Large intestine (tissue), 3 donors: ENCODE results near the gene TCF4. TPM values are rescaled to one million over a fixed set of nuclear protein-coding genes. Genes with fewer than 3 reads are reported as not detected.

ENCODE experiments used
- DNase-seq, 2 donors: peaks; one replicate each; pipeline versions ENCODE4 v3.0.0 to v3.0.0-alpha.2; 2013
- H3K27ac ChIP-seq: one replicate; pipeline ENCODE4 v1.5.1; 2013; ENCODE audit warnings: low read length
- H3K27me3 ChIP-seq: 2 replicates; pipeline ENCODE4 v1.6.1; 2013; ENCODE audit warnings: low read length; ENCODE audit not compliant: control insufficient read depth, insufficient read depth
- H3K36me3 ChIP-seq: 2 replicates; pipeline ENCODE4 v1.6.1; 2013; ENCODE audit warnings: low read length; ENCODE audit not compliant: control insufficient read depth, insufficient read depth
- H3K4me1 ChIP-seq: one replicate; pipeline ENCODE4 v1.6.1; 2013; ENCODE audit warnings: low read length; ENCODE audit not compliant: control insufficient read depth, insufficient read depth
- H3K4me3 ChIP-seq: one replicate; pipeline ENCODE4 v1.5.1; 2013; ENCODE audit warnings: low read length
- H3K9me3 ChIP-seq: one replicate; pipeline ENCODE4 v1.6.1; 2013; ENCODE audit warnings: mild to moderate bottlenecking, low read depth, low read length, moderate library complexity; ENCODE audit not compliant: control insufficient read depth
- WGBS: methylation state at CpG from one replicate; pipeline ENCODE4 v1.1.5; 2013; ENCODE audit warnings: low lambda C conversion rate; ENCODE audit not compliant: insufficient coverage; 5-methylcytosine and 5-hydroxymethylcytosine counted together
- polyA plus RNA-seq: library from polyadenylated mRNA; unstranded; fragments of 120-200 nt; gene quantifications from one replicate; pipeline ENCODE4 v1.2.1, GENCODE V29; 2013

The TCF4 gene
- polyA plus RNA-seq, 1 donor, result 42.5 TPM

DNA sequence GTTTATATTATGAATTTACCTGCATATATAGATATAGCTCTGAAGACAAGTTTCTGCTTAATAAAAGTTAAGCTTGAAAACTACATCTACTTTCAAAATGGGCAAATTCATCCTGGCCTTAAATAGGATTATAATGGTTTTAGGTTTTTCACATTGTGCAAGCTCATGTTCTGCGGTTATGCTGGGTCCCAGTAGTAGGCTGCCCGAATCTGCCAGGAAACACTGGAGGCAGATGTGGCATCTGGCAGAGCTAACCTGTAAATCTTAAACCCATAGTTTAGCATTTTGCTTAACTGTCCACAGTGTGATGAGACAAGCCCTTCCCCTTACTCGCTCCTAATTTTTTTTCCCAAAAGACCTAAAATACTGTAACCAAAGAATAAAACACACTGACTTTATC, 234.2 kb downstream of the TCF4 start:
- Histone ChIP-seq H3K27ac (no peak overlapping the region), H3K4me3 (no peak overlapping the region), H3K27me3 (no peaks in the 10 kb centered on the region), H3K4me1 (no peaks in the 10 kb centered on the region), H3K36me3 (peaks cover 4% of the 10 kb centered on the region), H3K9me3 (no peaks in the 10 kb centered on the region)
- no peak for DNase-seq
- WGBS, result 100% methylated on average over 1 of the region's 3 CpGs

DNA sequence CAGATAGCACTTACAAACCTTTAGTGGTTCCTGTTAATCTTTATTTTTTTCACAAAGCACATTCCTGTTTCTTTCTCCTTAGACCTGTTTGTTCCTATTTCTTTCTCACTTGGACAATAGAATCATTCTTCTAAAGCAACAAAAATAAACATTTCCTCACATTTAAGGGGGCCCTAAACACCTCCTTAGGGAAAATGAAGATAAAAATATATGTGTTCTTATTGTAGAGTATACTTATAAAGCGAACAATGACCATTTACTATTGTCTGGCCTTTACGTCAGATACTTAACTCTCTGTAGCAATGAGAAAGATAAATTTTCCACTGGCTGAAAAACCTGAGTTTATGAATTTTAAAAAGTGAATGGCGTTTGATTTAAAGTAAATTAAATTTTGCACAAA, 234.6 kb downstream of the TCF4 start:
- no peaks in the 10 kb centered on the region for H3K9me3 ChIP-seq
- H3K27ac ChIP-seq, result no peak overlapping the region
- H3K27me3 ChIP-seq, result no peaks in the 10 kb centered on the region
- no peak overlapping the region for H3K4me3 ChIP-seq
- 100% methylated on average over 1 of the region's 3 CpGs for WGBS
- H3K4me1 ChIP-seq, result no peaks in the 10 kb centered on the region
- peaks cover 4% of the 10 kb centered on the region for H3K36me3 ChIP-seq
- no peak for DNase-seq

DNA sequence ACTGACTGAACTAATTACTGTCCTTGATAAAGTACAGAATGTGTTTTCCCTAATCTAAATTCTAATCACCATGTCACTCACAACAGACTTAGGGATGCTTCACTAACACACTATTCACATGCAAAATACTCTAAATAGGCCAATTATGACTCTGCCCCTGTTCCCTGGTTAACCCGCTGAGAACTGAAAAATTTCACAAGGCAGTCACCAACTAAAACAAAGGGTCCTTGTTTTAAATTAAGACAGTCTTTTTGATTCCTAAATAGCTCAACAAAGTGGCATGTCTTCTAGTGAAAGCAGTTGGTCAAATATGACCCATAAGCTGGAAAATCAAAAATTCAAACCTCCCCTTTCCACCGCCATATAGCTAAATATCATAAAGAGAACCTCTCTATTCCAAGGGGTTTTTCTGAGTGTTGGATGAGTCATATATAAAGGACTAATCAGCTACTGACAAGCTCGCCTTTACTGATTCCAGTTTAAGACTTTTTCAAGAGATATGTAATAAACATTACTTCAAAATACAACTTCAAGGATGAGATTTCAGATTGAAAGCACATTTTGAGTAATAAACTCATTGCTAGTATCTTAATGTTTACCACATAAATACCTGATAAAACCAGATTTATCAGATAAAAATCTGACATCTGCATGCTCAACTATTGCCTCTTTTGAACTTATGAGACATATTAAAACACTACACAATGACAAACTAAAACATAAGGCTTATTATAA, 235.8 kb downstream of the TCF4 start:
- no peak for DNase-seq
- 75% methylated on average over 2 of the region's 3 CpGs for WGBS
- Histone ChIP-seq H3K4me3 (no peak overlapping the region), H3K4me1 (no peaks in the 10 kb centered on the region), H3K27ac (no peak overlapping the region), H3K27me3 (no peaks in the 10 kb centered on the region), H3K9me3 (no peaks in the 10 kb centered on the region), H3K36me3 (peaks cover 4% of the 10 kb centered on the region)

DNA sequence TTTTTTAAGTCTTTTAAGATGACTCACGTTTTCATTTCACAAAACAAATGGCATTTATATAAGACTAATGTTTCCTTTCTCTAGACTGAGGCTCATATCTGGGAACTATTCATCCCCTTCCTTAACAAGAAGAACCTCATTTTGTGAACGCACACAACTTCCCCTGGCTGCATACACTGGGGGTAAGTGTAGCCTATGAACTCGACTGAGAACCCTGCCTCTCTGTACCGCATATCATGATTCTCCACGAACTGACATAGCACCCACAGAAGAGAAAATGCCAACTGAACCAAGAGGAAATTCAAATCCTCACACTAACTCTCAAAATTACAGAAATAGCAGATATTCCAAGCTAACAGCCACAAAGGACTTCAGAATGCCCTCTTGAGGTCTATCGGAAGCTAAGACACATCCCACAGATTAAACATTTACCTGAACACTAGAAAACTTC, 236.7 kb downstream of the TCF4 start:
- no peaks in the 10 kb centered on the region for H3K9me3 ChIP-seq
- no peak for DNase-seq
- no peaks in the 10 kb centered on the region for H3K4me1 ChIP-seq
- WGBS, result 80% methylated on average over 1 of the region's 6 CpGs
- peaks cover 4% of the 10 kb centered on the region for H3K36me3 ChIP-seq
- H3K27me3 ChIP-seq, result no peaks in the 10 kb centered on the region
- no peak overlapping the region for H3K27ac ChIP-seq
- no peak overlapping the region for H3K4me3 ChIP-seq

DNA sequence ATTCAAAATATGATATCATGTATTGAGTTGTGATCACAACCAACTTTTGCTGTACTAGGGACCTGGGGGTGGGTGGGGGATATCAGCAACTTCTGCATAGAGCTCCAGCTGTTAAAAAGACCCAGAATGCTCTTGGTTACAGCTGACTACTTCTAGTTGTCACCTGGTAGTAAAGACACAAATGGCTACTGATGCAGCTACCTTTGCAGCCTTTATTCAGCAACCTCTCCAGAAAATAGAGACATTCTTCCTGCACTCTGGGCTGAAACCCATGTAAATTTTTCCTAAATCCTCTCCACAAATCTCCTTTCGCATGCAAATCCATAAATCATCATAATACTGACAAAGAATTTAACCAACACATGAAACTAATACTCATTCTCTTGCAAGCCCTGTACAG, 238.3 kb downstream of the TCF4 start:
- WGBS, result 100% methylated on average over 1 of the region's 1 CpG
- Histone ChIP-seq H3K4me3 (no peak overlapping the region), H3K27me3 (no peaks in the 10 kb centered on the region), H3K4me1 (no peaks in the 10 kb centered on the region), H3K36me3 (peaks cover 4% of the 10 kb centered on the region), H3K27ac (no peak overlapping the region), H3K9me3 (no peaks in the 10 kb centered on the region)
- DNase-seq, result no peak

DNA sequence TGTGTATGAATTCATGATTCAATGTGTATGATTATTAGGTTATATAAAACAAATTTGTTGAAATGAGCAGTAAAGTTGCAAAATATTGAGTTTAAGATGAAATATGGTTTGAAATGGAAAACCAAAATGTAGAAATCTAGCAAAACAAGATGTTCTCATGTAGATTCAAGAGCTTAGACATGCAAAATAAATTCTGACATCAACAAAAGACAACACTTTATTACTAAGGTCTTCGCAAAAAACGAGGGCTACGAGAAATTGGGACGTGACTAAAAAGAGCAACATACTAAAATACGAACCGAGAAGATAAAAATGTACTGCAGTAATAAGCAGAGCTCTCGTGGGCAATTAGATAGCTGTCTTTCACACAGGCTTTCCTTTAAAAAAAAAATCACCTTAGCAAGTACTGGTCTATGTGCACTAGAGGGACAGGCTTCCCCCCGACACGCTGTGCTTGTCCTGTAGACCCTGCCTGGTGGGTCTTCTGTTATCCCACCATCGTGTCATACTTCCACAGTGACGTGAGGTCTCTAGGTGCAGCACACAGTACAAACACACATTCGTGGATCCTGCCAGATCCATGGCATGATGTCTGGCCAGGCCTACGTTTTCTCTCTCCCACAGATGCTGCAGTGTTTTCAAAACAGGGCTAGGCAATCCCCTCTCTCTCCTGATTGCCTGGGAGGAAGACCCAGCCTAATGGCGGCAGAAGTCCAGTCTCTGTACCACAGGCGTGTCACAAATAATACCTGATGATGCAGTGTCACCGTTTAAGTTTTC, 240.8 kb downstream of the TCF4 start:
- no peaks in the 10 kb centered on the region for H3K9me3 ChIP-seq
- peak in 1 of 2 donors; percentile 12 for DNase-seq
- no peaks in the 10 kb centered on the region for H3K27me3 ChIP-seq
- H3K36me3 ChIP-seq, result peaks cover 4% of the 10 kb centered on the region
- 100% methylated on average over 6 of the region's 16 CpGs for WGBS
- H3K27ac ChIP-seq, result no peak overlapping the region
- no peaks in the 10 kb centered on the region for H3K4me1 ChIP-seq
- H3K4me3 ChIP-seq, result no peak overlapping the region

DNA sequence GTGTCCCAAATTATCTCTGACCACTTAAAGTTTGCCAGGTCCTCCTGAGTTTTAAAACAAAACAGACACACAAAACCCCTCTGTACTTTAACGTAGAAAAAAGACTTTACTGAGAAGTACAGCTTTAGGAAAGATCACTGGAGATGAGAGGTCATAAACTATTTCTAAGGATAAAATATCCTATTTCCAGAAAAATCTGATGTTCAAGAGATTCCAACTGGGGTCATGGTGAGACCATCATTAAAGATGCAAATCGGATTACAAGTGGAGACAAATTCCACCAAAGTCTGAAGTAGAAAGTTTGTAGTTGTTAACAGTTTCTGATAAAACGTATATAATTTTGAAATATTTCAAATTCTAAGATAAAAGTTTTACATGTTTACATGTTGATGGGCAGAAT, 241.6 kb downstream of the TCF4 start:
- no peak for DNase-seq
- Histone ChIP-seq H3K4me1 (no peaks in the 10 kb centered on the region), H3K36me3 (peaks cover 4% of the 10 kb centered on the region), H3K27me3 (no peaks in the 10 kb centered on the region), H3K4me3 (no peak overlapping the region), H3K9me3 (no peaks in the 10 kb centered on the region), H3K27ac (no peak overlapping the region)
- WGBS, result 86% methylated on average over 1 of the region's 3 CpGs

DNA sequence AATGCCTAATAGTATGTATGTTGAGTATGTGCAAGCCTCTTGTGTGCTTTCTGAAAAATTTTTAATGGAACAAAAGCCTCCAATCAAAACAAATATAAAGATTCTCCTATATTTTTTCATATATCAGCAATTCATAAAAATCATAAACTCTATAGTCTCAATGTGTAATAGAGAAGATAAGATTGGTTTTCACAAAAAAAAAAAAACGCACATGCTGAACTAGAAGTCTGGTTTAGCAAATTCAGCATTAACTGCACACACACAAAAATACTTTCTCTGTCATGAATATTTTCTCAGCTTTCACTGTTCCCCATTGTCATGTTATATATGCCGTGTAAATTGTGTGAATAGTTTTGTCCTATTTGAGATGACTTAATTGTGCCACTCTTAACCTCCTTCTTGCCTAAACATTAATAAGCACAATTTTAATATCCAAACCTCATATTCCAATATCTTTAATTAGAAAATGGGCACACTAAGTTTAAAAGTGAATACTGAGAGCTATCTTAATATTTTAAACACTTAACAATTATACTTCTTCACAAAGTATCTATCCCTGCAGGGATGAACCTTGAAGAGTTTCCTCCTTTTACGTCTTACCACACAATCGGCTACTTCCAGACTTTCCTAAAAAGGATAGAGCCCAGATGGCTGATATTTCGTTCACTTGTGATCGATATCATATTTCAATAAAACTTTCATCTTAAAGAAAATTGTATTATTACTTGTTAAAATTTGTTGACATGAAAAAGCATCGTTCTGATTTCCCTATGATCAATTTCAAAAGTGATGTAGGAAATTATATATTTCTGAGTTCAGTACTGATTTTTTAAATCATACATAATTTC, 242.7 kb downstream of the TCF4 start:
- no peak for DNase-seq
- Histone ChIP-seq H3K36me3 (peaks cover 4% of the 10 kb centered on the region), H3K9me3 (no peaks in the 10 kb centered on the region), H3K4me1 (no peaks in the 10 kb centered on the region), H3K4me3 (no peak overlapping the region), H3K27ac (no peak overlapping the region), H3K27me3 (no peaks in the 10 kb centered on the region)
- 100% methylated on average over 4 of the region's 7 CpGs for WGBS

DNA sequence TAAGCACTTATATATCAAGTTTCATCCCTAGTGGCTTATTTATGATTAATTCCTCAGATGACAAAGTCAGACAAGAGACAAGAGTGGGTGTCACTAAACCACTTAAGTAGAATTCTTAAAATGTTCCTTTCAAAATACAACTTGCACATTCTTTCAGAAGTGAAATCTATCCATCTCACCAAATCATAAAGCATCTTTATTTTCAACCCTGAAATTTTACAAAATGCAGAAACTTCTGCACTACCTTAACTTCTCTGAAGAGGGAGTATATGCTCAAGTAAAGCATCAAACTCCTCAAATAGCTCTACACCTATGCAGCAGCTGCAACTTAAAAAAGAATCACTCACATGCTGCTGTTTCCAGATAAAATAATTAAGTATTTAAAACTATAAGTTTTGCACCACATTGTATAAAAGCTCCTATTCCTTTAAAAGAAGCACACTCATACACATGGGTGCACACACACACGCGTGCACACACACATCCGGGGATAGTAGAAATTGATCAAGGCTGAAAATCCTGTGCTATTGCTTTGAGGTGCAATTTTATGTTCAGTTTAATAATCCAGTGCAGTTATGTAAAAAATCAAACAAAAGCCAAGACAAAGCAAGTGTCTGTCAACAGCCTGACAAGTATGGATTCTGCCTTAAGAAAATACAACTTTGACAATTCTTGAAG, 244.5 kb downstream of the TCF4 start:
- H3K4me3 ChIP-seq, result no peak overlapping the region
- no peak for DNase-seq
- H3K9me3 ChIP-seq, result no peaks in the 10 kb centered on the region
- H3K4me1 ChIP-seq, result no peaks in the 10 kb centered on the region
- H3K27me3 ChIP-seq, result no peaks in the 10 kb centered on the region
- WGBS, result 100% methylated on average over 3 of the region's 3 CpGs
- H3K27ac ChIP-seq, result no peak overlapping the region
- no peaks in the 10 kb centered on the region for H3K36me3 ChIP-seq

DNA sequence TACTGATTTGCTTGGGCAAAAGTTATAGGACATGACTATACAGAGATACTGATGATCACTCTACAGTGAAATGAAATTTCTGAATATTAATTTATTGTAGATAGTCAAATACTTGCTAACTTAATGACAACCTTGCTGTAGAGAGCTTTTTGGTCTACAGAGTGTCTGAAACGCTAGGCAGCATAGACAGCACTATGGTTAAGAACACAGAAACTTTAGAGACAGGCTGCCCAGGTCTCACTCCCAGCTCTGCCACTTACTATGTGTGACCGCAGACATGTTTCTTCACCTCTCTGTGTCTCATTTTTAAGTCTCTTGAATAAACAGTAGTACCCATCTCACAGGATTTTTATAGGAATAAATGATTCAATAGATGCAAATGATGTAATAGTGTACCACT, 247.0 kb downstream of the TCF4 start:
- Histone ChIP-seq H3K9me3 (no peaks in the 10 kb centered on the region), H3K4me3 (no peak overlapping the region), H3K27ac (no peak overlapping the region), H3K27me3 (peaks cover 2% of the 10 kb centered on the region), H3K36me3 (no peaks in the 10 kb centered on the region), H3K4me1 (no peaks in the 10 kb centered on the region)
- no peak for DNase-seq
- WGBS, result no CpG with 5 or more reads among the region's 2 CpGs
